Loucy (cell line): ENCODE measurements around the gene DSCAML1.

Experiments used
- EZH2phosphoT487 ChIP-seq: fragments of 200-600 bp; IDR thresholded peaks from 2 replicates; pipeline ENCODE4 v1.6.1; 2018; ENCODE audit warnings: antibody characterized with exemption, mild to moderate bottlenecking, moderate library complexity, borderline replicate concordance
- TF ChIP-seq, protein P1 (sequence below): fragments of 200-600 bp; sonication (generic); conservative IDR thresholded peaks from 2 replicates; pipeline ENCODE4 v1.5.1; 2014; ENCODE audit warnings: mild to moderate bottlenecking, antibody characterized with exemption, low read length

DNA sequence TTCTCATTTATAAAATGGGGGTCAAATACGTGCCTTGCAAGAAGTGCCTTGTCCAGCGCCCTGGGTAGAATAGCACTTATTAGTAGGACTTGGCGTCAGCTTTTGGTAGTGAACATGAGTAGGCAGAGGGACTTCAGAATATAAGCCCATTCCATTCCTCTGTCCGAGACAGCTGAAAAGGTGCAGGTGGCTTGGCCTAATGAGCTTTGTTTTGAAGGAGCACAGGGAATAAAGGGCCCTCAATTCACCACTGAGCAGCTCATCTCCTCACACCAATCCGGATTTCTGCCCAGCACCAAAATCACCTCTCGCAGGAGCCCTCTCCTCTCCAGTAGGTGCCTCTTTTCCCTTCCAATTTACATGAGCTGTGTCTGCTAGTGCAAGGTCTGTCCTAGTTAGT lies 91.2 kb downstream of the DSCAML1 start:
- TF ChIP-seq, protein P1, sequence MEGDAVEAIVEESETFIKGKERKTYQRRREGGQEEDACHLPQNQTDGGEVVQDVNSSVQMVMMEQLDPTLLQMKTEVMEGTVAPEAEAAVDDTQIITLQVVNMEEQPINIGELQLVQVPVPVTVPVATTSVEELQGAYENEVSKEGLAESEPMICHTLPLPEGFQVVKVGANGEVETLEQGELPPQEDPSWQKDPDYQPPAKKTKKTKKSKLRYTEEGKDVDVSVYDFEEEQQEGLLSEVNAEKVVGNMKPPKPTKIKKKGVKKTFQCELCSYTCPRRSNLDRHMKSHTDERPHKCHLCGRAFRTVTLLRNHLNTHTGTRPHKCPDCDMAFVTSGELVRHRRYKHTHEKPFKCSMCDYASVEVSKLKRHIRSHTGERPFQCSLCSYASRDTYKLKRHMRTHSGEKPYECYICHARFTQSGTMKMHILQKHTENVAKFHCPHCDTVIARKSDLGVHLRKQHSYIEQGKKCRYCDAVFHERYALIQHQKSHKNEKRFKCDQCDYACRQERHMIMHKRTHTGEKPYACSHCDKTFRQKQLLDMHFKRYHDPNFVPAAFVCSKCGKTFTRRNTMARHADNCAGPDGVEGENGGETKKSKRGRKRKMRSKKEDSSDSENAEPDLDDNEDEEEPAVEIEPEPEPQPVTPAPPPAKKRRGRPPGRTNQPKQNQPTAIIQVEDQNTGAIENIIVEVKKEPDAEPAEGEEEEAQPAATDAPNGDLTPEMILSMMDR, result no peak
- no peak for TF ChIP-seq EZH2phosphoT487
